ENCODE measurements around the gene RRM2. TPM values are rescaled to one million over a fixed set of nuclear protein-coding genes. Genes with fewer than 3 reads are reported as not detected.

The RRM2 gene
- total RNA-seq, 1 experiment from 2014 or later = 129 TPM

- H3K4me3 Mint-ChIP-seq = no peak overlapping the region
- H3K27me3 Mint-ChIP-seq (ENCODE audit: low read depth) = no peaks in the 10 kb centered on the region
- DNase-seq (ENCODE audit: low spot score) (no peak), ATAC-seq (no peak)
- CTCF ChIA-PET = interaction anchor here (0.6 to 1.3 kb wide), 4 partner anchors 12 to 58 kb away, joined by 3 to 4 read pairs (median 4); no protein-coding TSS in a partner anchor
- peaks cover 45% of the 10 kb centered on the region for H3K4me1 Mint-ChIP-seq
- H3K9me3 Mint-ChIP-seq = no peaks in the 10 kb centered on the region
- H3K36me3 Mint-ChIP-seq = peaks cover 77% of the 10 kb centered on the region
- H3K27ac Mint-ChIP-seq = no peak overlapping the region
- no peak for TF ChIP-seq TP53 (CRISPR knock-in tag; IDR thresholded peaks at IDR 0.05)
- no peak for TF ChIP-seq CREM (CRISPR knock-in tag; IDR thresholded peaks at IDR 0.05)
- POLR2A ChIA-PET = no interaction called here
Measured at GRCh38 chr2:10129490-10129889, 7.0 kb downstream of the RRM2 start.

GRCh38 chr2:10132043-10132575 lies 9.6 kb downstream of the RRM2 start:
- peaks cover 59% of the 10 kb centered on the region for H3K36me3 Mint-ChIP-seq
- no peak overlapping the region for H3K4me3 Mint-ChIP-seq
- DNase-seq (ENCODE audit: low spot score) (no peak), ATAC-seq (no peak)
- H3K27me3 Mint-ChIP-seq (ENCODE audit: low read depth) = no peaks in the 10 kb centered on the region
- H3K4me1 Mint-ChIP-seq = peaks cover 40% of the 10 kb centered on the region
- no peaks in the 10 kb centered on the region for H3K9me3 Mint-ChIP-seq
- ChIA-PET POLR2A (interaction anchor here (1.0 kb wide), 1 partner anchor 28 kb away, joined by 3 read pairs; no protein-coding TSS in a partner anchor), CTCF (interaction anchor here (1.0 to 2.9 kb wide), 6 partner anchors 8 to 303 kb away, joined by 3 to 17 read pairs (median 8); no protein-coding TSS in a partner anchor)
- no peak for TF ChIP-seq AR (CRISPR knock-in tag; IDR thresholded peaks at IDR 0.05)
- no peak for TF ChIP-seq TEAD1 (CRISPR knock-in tag; IDR thresholded peaks at IDR 0.05)
- TF ChIP-seq USF2 (CRISPR knock-in tag; IDR thresholded peaks at IDR 0.05) = no peak
- H3K27ac Mint-ChIP-seq = peak overlapping the region; percentile 78

GRCh38 chr2:10132596-10132995 lies 10.1 kb downstream of the RRM2 start:
- CTCF ChIA-PET = interaction anchor here (1.0 to 3.8 kb wide), 6 partner anchors 9 to 302 kb away, joined by 3 to 17 read pairs (median 12); no protein-coding TSS in a partner anchor
- no peak for TF ChIP-seq CDX4 (CRISPR knock-in tag; IDR thresholded peaks at IDR 0.05; ENCODE audit: borderline replicate concordance)
- no peak for TF ChIP-seq ZNF532 (CRISPR knock-in tag; IDR thresholded peaks at IDR 0.05; ENCODE audit: borderline replicate concordance)
- no peak for TF ChIP-seq ERG (CRISPR knock-in tag; IDR thresholded peaks at IDR 0.05)
- no peak for TF ChIP-seq ZNF423 (CRISPR knock-in tag; IDR thresholded peaks at IDR 0.05)
- no peak for TF ChIP-seq ZNF138 (CRISPR knock-in tag; conservative IDR thresholded peaks at IDR 0.05)
- no peak for TF ChIP-seq ZSCAN18 (CRISPR knock-in tag; IDR thresholded peaks at IDR 0.05)
- TF ChIP-seq GRHL2 (CRISPR knock-in tag; IDR thresholded peaks at IDR 0.05; ENCODE audit: insufficient replicate concordance, severe bottlenecking) = no peak
- no peak for TF ChIP-seq TEAD4 (CRISPR knock-in tag; IDR thresholded peaks at IDR 0.05)
- no peak for TF ChIP-seq JAZF1 (CRISPR knock-in tag; IDR thresholded peaks at IDR 0.05)
- TF ChIP-seq NR1H2 (CRISPR knock-in tag; IDR thresholded peaks at IDR 0.05) = no peak
- POLR2A ChIA-PET = interaction anchor here (1.0 kb wide), 1 partner anchor 28 kb away, joined by 3 read pairs; no protein-coding TSS in a partner anchor
- H3K4me1 Mint-ChIP-seq = peaks cover 42% of the 10 kb centered on the region
- H3K27me3 Mint-ChIP-seq (ENCODE audit: low read depth) = no peaks in the 10 kb centered on the region
- H3K27ac Mint-ChIP-seq = peak overlapping the region; percentile 78
- H3K4me3 Mint-ChIP-seq = no peak overlapping the region
- H3K36me3 Mint-ChIP-seq = peaks cover 55% of the 10 kb centered on the region
- ATAC-seq (no peak), DNase-seq (ENCODE audit: low spot score) (no peak)
- no peaks in the 10 kb centered on the region for H3K9me3 Mint-ChIP-seq

All from WTC11 (cell line).